Kidney epithelial cell (primary cell): ENCODE measurements around the gene GAS7. TPM values are rescaled to one million over a fixed set of nuclear protein-coding genes. Genes with fewer than 3 reads are reported as not detected.

Source experiments
- DNase-seq: peaks from one replicate; pipeline ENCODE4 v3.0.0-alpha.2; 2010; ENCODE audit warnings: low read depth
- H3K27me3 ChIP-seq: 2 replicates; pipeline ENCODE4 v1.6.0; 2011; ENCODE audit warnings: low read length; ENCODE audit not compliant: control insufficient read depth, insufficient read depth
- H3K36me3 ChIP-seq: 2 replicates; pipeline ENCODE4 v1.5.1; 2011; ENCODE audit warnings: low read length; ENCODE audit not compliant: control insufficient read depth, insufficient read depth
- H3K4me3 ChIP-seq: 2 replicates; pipeline ENCODE4 v1.5.1; 2011; ENCODE audit warnings: low read depth, mild to moderate bottlenecking, control low read depth, low read length
- CTCF ChIP-seq: IDR thresholded peaks from 2 replicates; pipeline ENCODE4 v1.5.1; 2011; ENCODE audit warnings: mild to moderate bottlenecking, moderate library complexity, low read length, control low read depth, inconsistent platforms; ENCODE audit not compliant: insufficient read depth, poor library complexity, severe bottlenecking
- total RNA-seq: library from RNA; depleted of rRNA; stranded (reverse); fragments of >200 nt; gene quantifications from 2 replicates; pipeline ENCODE4 v1.2.3, GENCODE V29; 2015

Gene GAS7
- total RNA-seq, 1 donor from 2014 or later, result 3.6 TPM

GRCh38 chr17:10111907-10112452 is 86.4 kb downstream of the GAS7 start:
- H3K4me3 ChIP-seq, result no peak overlapping the region
- TF ChIP-seq CTCF, result no peak
- H3K27me3 ChIP-seq, result no peaks in the 10 kb centered on the region
- DNase-seq, result no peak
- H3K36me3 ChIP-seq, result no peaks in the 10 kb centered on the region

GRCh38 chr17:10109146-10109545 is 89.3 kb downstream of the GAS7 start:
- no peaks in the 10 kb centered on the region for H3K36me3 ChIP-seq
- no peaks in the 10 kb centered on the region for H3K27me3 ChIP-seq
- H3K4me3 ChIP-seq, result no peak overlapping the region
- no peak for DNase-seq
- TF ChIP-seq CTCF, result no peak

DNA sequence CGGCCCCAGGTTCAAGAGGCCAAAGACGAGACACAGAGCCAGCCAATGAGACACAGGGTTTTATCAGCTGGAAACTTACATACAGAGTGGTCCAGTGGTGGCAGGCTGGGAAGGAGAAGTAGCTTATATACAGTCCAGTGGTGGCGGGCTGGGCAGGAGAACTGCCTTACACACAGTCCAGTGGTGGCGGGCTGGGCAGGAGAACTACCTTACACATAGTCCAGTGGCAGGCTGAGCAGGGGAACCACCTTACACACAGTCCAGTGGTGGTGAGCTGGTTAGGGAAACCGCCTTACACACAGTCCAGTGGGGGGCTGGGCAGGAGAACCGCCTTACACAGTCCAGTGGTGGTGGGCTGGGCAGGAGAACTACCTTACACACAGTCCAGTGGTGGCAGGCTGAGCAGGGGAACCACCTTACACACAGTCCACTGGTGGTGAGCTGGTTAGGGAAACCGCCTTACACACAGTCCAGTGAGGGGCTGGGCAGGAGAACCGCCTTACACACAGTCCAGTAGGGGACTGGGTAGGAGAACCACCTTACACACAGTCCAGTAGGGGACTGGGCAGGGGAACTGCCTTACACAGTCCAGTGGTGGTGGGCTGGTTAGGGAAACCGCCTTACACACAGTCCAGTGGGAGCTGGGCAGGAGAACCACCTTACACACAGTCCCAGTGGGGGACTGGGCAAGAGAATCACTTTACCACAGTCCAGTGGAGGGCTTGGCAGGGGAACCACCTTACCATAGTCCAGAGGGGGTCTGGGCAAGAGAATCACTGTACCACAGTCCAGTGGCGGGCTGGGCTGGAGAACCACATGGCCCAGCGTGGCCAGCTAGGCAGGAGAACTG is 90.9 kb downstream of the GAS7 start:
- no peaks in the 10 kb centered on the region for H3K36me3 ChIP-seq
- no peak overlapping the region for H3K4me3 ChIP-seq
- TF ChIP-seq CTCF, result no peak
- H3K27me3 ChIP-seq, result no peaks in the 10 kb centered on the region
- no peak for DNase-seq

DNA sequence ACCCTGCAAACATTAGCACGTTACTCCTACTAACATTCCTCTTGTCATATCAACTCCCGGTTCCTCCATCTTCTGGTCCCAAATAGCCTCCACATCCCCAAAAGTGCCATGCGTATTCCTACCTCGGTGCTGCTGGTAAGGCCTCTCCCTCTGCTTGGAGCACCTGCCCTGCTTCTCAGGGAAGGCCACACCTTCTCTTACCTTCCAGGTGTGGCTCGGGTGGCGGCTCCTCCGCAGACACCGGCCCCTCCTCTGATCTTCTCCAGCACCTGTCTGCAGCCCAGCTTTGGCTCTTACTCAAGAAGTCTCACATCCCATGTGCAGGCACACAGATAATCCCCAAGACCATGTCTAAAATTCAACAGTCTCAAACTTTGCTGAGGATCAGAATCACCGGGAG is 92.3 kb downstream of the GAS7 start:
- no peaks in the 10 kb centered on the region for H3K27me3 ChIP-seq
- no peaks in the 10 kb centered on the region for H3K36me3 ChIP-seq
- no peak for TF ChIP-seq CTCF
- no peak for DNase-seq
- no peak overlapping the region for H3K4me3 ChIP-seq

DNA sequence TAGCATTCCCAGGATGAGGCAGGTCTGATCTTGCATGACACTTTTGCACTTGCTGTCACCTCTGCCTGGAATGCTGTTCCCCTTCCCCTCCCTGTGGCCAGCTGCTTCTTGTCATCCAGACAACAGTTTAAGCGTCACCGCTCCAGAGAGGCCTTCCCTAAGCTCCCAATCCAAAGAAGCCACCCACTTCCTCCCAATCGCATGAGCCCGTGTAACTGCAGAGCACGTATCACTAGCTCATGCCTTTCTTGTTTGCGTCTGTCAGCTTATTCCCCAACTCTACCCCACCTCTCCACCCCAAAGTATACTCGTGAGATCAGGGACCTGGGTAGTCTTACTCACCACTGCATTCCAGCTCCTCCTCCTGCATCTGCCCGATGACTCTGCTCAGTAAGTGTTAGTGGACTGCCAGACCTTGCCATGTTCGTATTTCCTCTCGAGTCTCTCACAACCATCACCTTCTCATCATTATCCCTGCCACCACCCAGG is 92.8 kb downstream of the GAS7 start:
- no peaks in the 10 kb centered on the region for H3K36me3 ChIP-seq
- no peak for TF ChIP-seq CTCF
- H3K27me3 ChIP-seq, result no peaks in the 10 kb centered on the region
- H3K4me3 ChIP-seq, result no peak overlapping the region
- no peak for DNase-seq
